Neural progenitor cell (in vitro differentiated cells): Measurements from ENCODE around the gene ZNF223.

Experiments
- CTCF ChIP-seq: fragments of 200-600 bp; sonication (generic); IDR thresholded peaks from 2 replicates; pipeline ENCODE4 v1.5.1; 2017; ENCODE audit warnings: antibody characterized with exemption, mild to moderate bottlenecking
- EZH2 ChIP-seq: fragments of 200-600 bp; sonication (generic); IDR thresholded peaks from 2 replicates; pipeline ENCODE4 v1.6.1; 2017; ENCODE audit warnings: antibody characterized with exemption, mild to moderate bottlenecking, moderate library complexity

GRCh38 chr19:44050740-44051649, 841 bp upstream of the ZNF223 start:
- TF ChIP-seq CTCF (no peak), EZH2 (no peak)
